Mesenchymal stem cell (in vitro differentiated cells and primary cell): ENCODE results near the gene WNK4.

Source experiments
- DNase-seq: peaks from one replicate; pipeline ENCODE4 v3.0.0-alpha.2; 2013
- H2AFZ ChIP-seq: one replicate; pipeline ENCODE4 v1.6.1; 2013; ENCODE audit warnings: low read depth, mild to moderate bottlenecking, control low read depth, inconsistent platforms, low read length, moderate library complexity
- H2AK5ac ChIP-seq: 2 replicates; pipeline ENCODE4 v1.6.1; 2013; ENCODE audit warnings: low read length, moderate library complexity, mild to moderate bottlenecking, inconsistent platforms; ENCODE audit not compliant: severe bottlenecking
- H2BK120ac ChIP-seq: one replicate; pipeline ENCODE4 v1.6.1; 2013; ENCODE audit warnings: low read depth, mild to moderate bottlenecking, inconsistent platforms, low read length, moderate library complexity
- H2BK12ac ChIP-seq, 2 experiments: one replicate each; pipeline ENCODE4 v1.6.1; 2013; ENCODE audit warnings: inconsistent platforms in 2 of 2, low read length in 2 of 2, mild to moderate bottlenecking in 2 of 2, moderate library complexity in 2 of 2, control low read depth in 1 of 2
- H2BK15ac ChIP-seq: one replicate; pipeline ENCODE4 v1.6.1; 2013; ENCODE audit warnings: mild to moderate bottlenecking, low read depth, inconsistent platforms; ENCODE audit not compliant: poor library complexity, severe bottlenecking
- H2BK5ac ChIP-seq: 2 replicates; pipeline ENCODE4 v1.6.1; 2013; ENCODE audit warnings: low read depth, mild to moderate bottlenecking, low read length, control low read depth, inconsistent platforms; ENCODE audit not compliant: poor library complexity, severe bottlenecking
- H3K14ac ChIP-seq, 2 experiments: one replicate each; pipeline ENCODE4 v1.6.1; 2013; ENCODE audit warnings: inconsistent platforms in 2 of 2, low read length in 2 of 2, control low read depth in 1 of 2, mild to moderate bottlenecking in 1 of 2, moderate library complexity in 1 of 2
- H3K18ac ChIP-seq, 2 experiments: one replicate each; pipeline ENCODE4 v1.6.1; 2013; ENCODE audit warnings: inconsistent platforms in 2 of 2, low read length in 2 of 2, control low read depth in 1 of 2, low read depth in 1 of 2, mild to moderate bottlenecking in 1 of 2
- H3K23ac ChIP-seq, 2 experiments: one replicate each; pipeline ENCODE4 v1.6.1; 2013; ENCODE audit warnings: inconsistent platforms in 2 of 2, low read length in 2 of 2, mild to moderate bottlenecking in 2 of 2, moderate library complexity in 2 of 2, control low read depth in 1 of 2
- H3K27ac ChIP-seq: 2 replicates; pipeline ENCODE4 v1.5.1; 2013; ENCODE audit warnings: mild to moderate bottlenecking, moderate library complexity, low read length, control low read depth, inconsistent platforms; ENCODE audit not compliant: poor library complexity, severe bottlenecking
- H3K27me3 ChIP-seq, 2 experiments: 2 replicates each; pipeline versions ENCODE4 v1.6.1 to v1.7.0; 2013; ENCODE audit warnings: low read length in 2 of 2, mild to moderate bottlenecking in 2 of 2, moderate library complexity in 2 of 2, control low read depth in 1 of 2, inconsistent platforms in 1 of 2; ENCODE audit not compliant: control insufficient read depth in 1 of 2, insufficient read depth in 1 of 2
- H3K36me3 ChIP-seq, 2 experiments: 2 replicates each; pipeline versions ENCODE4 v1.6.1 to v1.7.0; 2013; ENCODE audit warnings: low read length in 2 of 2, control low read depth in 1 of 2, inconsistent platforms in 1 of 2, low read depth in 1 of 2, mild to moderate bottlenecking in 1 of 2; ENCODE audit not compliant: insufficient read depth in 2 of 2, control insufficient read depth in 1 of 2
- H3K4ac ChIP-seq, 2 experiments: one replicate each; pipeline ENCODE4 v1.6.1; 2013; ENCODE audit warnings: inconsistent platforms in 2 of 2, low read length in 2 of 2, mild to moderate bottlenecking in 2 of 2, moderate library complexity in 2 of 2, control low read depth in 1 of 2, low read depth in 1 of 2
- H3K4me1 ChIP-seq: 2 replicates; pipeline ENCODE4 v1.6.1; 2013; ENCODE audit warnings: low read depth, low read length, control low read depth; ENCODE audit not compliant: control insufficient read depth, insufficient read depth
- H3K4me2 ChIP-seq: 2 replicates; pipeline ENCODE4 v1.6.1; 2013; ENCODE audit warnings: low read length, mild to moderate bottlenecking, inconsistent platforms; ENCODE audit not compliant: poor library complexity, severe bottlenecking
- H3K4me3 ChIP-seq, 2 experiments: 2 replicates each; pipeline versions ENCODE4 v1.5.1 to v1.7.0; 2013; ENCODE audit warnings: low read length in 2 of 2, mild to moderate bottlenecking in 2 of 2, control low read depth in 1 of 2, low read depth in 1 of 2; ENCODE audit not compliant: insufficient read depth in 1 of 2
- H3K79me1 ChIP-seq: replicated peaks from 2 replicates; pipeline ENCODE4 v1.6.1; 2013; ENCODE audit warnings: mild to moderate bottlenecking, control low read depth, low read length, inconsistent platforms; ENCODE audit not compliant: poor library complexity, severe bottlenecking
- H3K9ac ChIP-seq: 2 replicates; pipeline ENCODE4 v1.7.0; 2013; ENCODE audit warnings: mild to moderate bottlenecking, low read length, moderate library complexity
- H3K9me3 ChIP-seq: 2 replicates; pipeline ENCODE4 v1.7.0; 2013; ENCODE audit warnings: mild to moderate bottlenecking, low read length; ENCODE audit not compliant: control insufficient read depth
- H4K8ac ChIP-seq: one replicate; pipeline ENCODE4 v1.6.1; 2013; ENCODE audit warnings: inconsistent platforms, mild to moderate bottlenecking, low read length, moderate library complexity
- H4K91ac ChIP-seq: one replicate; pipeline ENCODE4 v1.6.1; 2013; ENCODE audit warnings: mild to moderate bottlenecking, low read length, inconsistent platforms
- WGBS: methylation state at CpG from one replicate; pipeline ENCODE4 v1.1.7; 2013; ENCODE audit warnings: mixed read lengths; 5-methylcytosine and 5-hydroxymethylcytosine counted together

Gene WNK4

GRCh38 chr17:42782166-42783061 is 2.0 kb downstream of the WNK4 start:
- Histone ChIP-seq H4K91ac (peak overlapping the region; percentile 7), H3K9ac (no peak overlapping the region)
- WGBS, result 94% methylated on average over 26 of the region's 29 CpGs

DNA sequence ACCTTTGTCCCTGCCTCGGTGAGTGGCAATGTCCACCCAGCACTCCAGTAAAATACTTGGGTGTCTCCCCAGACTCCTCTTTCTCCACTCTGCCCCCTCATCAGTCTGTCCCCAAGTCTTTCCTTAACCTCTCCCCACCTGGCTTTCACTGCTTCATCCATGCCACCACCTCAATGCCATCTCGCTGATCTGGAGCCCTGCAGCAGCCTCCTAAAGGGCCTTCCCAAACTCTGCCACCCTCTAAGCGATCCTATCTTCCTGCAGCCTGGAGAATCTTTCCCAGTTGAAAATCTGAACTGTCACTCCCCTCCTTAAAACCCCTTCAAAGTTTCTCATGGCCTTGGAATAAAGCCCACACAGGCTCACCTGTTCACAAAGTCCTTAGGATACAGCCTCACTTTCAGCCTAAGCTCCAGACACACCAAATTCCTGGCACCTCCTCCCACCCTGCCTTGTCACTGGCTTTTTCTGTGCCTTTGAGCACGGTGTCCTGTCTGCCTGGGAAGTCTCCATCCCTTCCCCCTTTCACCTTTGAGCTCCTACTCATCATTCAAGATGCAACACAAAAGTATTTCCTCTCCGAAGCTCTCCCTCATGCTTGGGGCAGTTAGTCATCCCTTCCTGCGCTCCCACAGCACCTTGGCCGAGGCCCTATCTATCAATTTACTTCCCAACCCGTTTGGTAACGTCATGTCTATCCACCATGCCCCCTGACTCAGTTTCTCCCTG is 2.8 kb downstream of the WNK4 start:
- Histone ChIP-seq H3K36me3 (peaks cover 15 to 42% of the 10 kb centered on the region in 2 experiments), H2BK5ac (no peak overlapping the region)
- WGBS, result 28% methylated on average over 9 of the region's 9 CpGs

More at GRCh38 chr17:42782166-42783061, 2.0 kb downstream of the WNK4 start:
- Histone ChIP-seq H3K27me3 (peaks cover 0 to 67% of the 10 kb centered on the region in 2 experiments), H3K14ac (no peak overlapping the region), H2BK120ac (no peak overlapping the region), H3K4ac (no peak overlapping the region), H3K23ac (no peak overlapping the region), H3K9me3 (no peaks in the 10 kb centered on the region), H2BK12ac (peak overlapping the region in 1 of 2 experiments; percentile 35), H3K4me1 (peaks cover 38% of the 10 kb centered on the region), H3K36me3 (peaks cover 23 to 42% of the 10 kb centered on the region in 2 experiments), H3K4me2 (no peak overlapping the region), H3K27ac (no peak overlapping the region), H2AK5ac (peak overlapping the region; percentile 44), H2BK15ac (no peak overlapping the region), H2BK5ac (no peak overlapping the region), H2AFZ (no peak overlapping the region), H4K8ac (no peak overlapping the region), H3K4me3 (peak overlapping the region in 1 of 2 experiments; percentile 75), H3K18ac (no peak overlapping the region), H3K79me1 (peaks cover 30% of the 10 kb centered on the region)
- DNase-seq, result no peak

DNA sequence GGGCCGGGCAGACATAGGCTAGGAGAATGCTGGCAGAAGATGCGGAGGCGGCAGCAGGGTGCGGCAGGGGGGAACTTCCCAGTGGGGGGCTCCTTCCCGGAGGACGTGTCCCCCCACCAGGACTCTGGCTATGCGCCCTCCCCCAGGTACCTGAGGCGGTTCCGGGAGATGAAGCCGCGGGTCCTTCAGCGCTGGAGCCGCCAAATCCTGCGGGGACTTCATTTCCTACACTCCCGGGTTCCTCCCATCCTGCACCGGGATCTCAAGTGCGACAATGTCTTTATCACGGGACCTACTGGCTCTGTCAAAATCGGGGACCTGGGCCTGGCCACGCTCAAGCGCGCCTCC is 3.4 kb downstream of the WNK4 start:
- Histone ChIP-seq H2BK120ac (no peak overlapping the region), H2BK15ac (peak overlapping the region; percentile 32), H3K79me1 (peaks cover 30% of the 10 kb centered on the region), H3K9ac (no peak overlapping the region), H3K23ac (no peak overlapping the region), H3K36me3 (peaks cover 9 to 42% of the 10 kb centered on the region in 2 experiments), H3K27me3 (peaks cover 0 to 74% of the 10 kb centered on the region in 2 experiments), H4K8ac (no peak overlapping the region), H3K4me3 (no peak overlapping the region), H3K4me1 (peaks cover 38% of the 10 kb centered on the region), H3K14ac (no peak overlapping the region), H3K27ac (no peak overlapping the region), H3K9me3 (no peaks in the 10 kb centered on the region), H3K18ac (no peak overlapping the region), H2BK5ac (no peak overlapping the region), H2BK12ac (no peak overlapping the region), H2AFZ (no peak overlapping the region), H3K4me2 (no peak overlapping the region), H2AK5ac (no peak overlapping the region), H3K4ac (no peak overlapping the region), H4K91ac (peak overlapping the region; percentile 32)
- 85% methylated on average over 22 of the region's 22 CpGs for WGBS
- DNase-seq, result no peak

More for the DNA sequence above, 2.8 kb downstream of the WNK4 start:
- no peak overlapping the region for H3K27ac ChIP-seq
- peak; percentile 49 for DNase-seq
- peaks cover 38% of the 10 kb centered on the region for H3K4me1 ChIP-seq
- H2BK12ac ChIP-seq, result peak overlapping the region in 1 of 2 experiments; percentile 12
- peak overlapping the region; percentile 44 for H2AK5ac ChIP-seq
- no peak overlapping the region for H3K4me2 ChIP-seq
- no peak overlapping the region for H2BK120ac ChIP-seq
- no peak overlapping the region for H3K9ac ChIP-seq
- no peak overlapping the region for H2BK15ac ChIP-seq
- H3K4ac ChIP-seq, result no peak overlapping the region
- no peak overlapping the region for H2AFZ ChIP-seq
- H3K27me3 ChIP-seq, result peaks cover 0 to 74% of the 10 kb centered on the region in 2 experiments
- peaks cover 30% of the 10 kb centered on the region for H3K79me1 ChIP-seq
- H4K91ac ChIP-seq, result peak overlapping the region; percentile 7
- peak overlapping the region in 1 of 2 experiments; percentile 28 for H3K18ac ChIP-seq
- peak overlapping the region in 1 of 2 experiments; percentile 49 for H3K4me3 ChIP-seq
- H3K23ac ChIP-seq, result no peak overlapping the region
- H4K8ac ChIP-seq, result no peak overlapping the region
- H3K9me3 ChIP-seq, result no peaks in the 10 kb centered on the region
- no peak overlapping the region for H3K14ac ChIP-seq

- H3K79me1 ChIP-seq, result peaks cover 30% of the 10 kb centered on the region
- no peak overlapping the region for H3K14ac ChIP-seq
- H4K8ac ChIP-seq, result no peak overlapping the region
- H3K4ac ChIP-seq, result no peak overlapping the region
- H3K18ac ChIP-seq, result no peak overlapping the region
- H3K9ac ChIP-seq, result no peak overlapping the region
- H3K4me3 ChIP-seq, result no peak overlapping the region
- H2BK15ac ChIP-seq, result no peak overlapping the region
- H3K27ac ChIP-seq, result no peak overlapping the region
- no peak overlapping the region for H2AFZ ChIP-seq
- H4K91ac ChIP-seq, result peak overlapping the region; percentile 22
- peaks cover 3 to 38% of the 10 kb centered on the region in 2 experiments for H3K36me3 ChIP-seq
- no peak overlapping the region for H2BK5ac ChIP-seq
- H3K4me2 ChIP-seq, result no peak overlapping the region
- H3K27me3 ChIP-seq, result peaks cover 0 to 74% of the 10 kb centered on the region in 2 experiments
- peak overlapping the region in 1 of 2 experiments; percentile 50 for H2BK12ac ChIP-seq
- peaks cover 38% of the 10 kb centered on the region for H3K4me1 ChIP-seq
- H2BK120ac ChIP-seq, result no peak overlapping the region
- no peak overlapping the region for H3K23ac ChIP-seq
- no peak overlapping the region for H2AK5ac ChIP-seq
- H3K9me3 ChIP-seq, result no peaks in the 10 kb centered on the region
- no peak for DNase-seq
- WGBS, result 97% methylated on average over 21 of the region's 25 CpGs
Observed at GRCh38 chr17:42784409-42784808, 4.0 kb downstream of the WNK4 start.
